ENCODE results near the gene DNAJC17.

DNA sequence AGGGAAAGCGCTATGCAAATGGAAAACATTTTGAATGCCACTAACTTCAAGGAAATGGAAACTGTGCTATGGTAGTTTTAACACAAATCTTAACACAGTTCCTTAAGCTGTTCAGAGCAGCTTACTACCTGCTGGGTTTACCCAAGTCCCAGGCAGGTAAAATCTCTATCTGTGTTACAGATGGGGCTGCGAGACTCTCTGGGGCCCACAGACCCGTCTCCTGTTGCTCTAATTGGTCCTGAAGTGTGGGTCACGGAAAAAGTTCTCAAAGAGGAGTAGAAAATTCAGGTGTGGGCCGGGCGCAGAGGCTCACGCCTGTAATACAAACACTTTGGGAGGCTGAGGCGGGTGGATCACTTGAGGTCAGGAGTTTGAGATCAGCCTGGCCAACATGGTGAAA, 17.3 kb downstream of the DNAJC17 start:
- TF ChIP-seq, protein P1, sequence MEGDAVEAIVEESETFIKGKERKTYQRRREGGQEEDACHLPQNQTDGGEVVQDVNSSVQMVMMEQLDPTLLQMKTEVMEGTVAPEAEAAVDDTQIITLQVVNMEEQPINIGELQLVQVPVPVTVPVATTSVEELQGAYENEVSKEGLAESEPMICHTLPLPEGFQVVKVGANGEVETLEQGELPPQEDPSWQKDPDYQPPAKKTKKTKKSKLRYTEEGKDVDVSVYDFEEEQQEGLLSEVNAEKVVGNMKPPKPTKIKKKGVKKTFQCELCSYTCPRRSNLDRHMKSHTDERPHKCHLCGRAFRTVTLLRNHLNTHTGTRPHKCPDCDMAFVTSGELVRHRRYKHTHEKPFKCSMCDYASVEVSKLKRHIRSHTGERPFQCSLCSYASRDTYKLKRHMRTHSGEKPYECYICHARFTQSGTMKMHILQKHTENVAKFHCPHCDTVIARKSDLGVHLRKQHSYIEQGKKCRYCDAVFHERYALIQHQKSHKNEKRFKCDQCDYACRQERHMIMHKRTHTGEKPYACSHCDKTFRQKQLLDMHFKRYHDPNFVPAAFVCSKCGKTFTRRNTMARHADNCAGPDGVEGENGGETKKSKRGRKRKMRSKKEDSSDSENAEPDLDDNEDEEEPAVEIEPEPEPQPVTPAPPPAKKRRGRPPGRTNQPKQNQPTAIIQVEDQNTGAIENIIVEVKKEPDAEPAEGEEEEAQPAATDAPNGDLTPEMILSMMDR (IDR thresholded peaks at IDR 0.05) = no peak
- TF ChIP-seq EP300 (IDR thresholded peaks at IDR 0.05) = no peak

Measured in gastroesophageal sphincter (tissue), 3 donors.